A673 (cell line): ENCODE results near the gene ZNF571. TPM values are rescaled to one million over a fixed set of nuclear protein-coding genes. Genes with fewer than 3 reads are reported as not detected.

Experiments
- BruUV-seq: library from RNA; stranded (reverse); fragments of 400-500 nt; replicated peaks from 2 replicates; lab custom pipeline; 2021; lab: Mats Ljungman, UMichigan
- CTCF ChIA-PET: fragments of 300-600 bp; sonication (Branson Sonifier 250); formaldehyde crosslinking; loops from one replicate; lab custom pipeline; 2022; ENCODE audit warnings: antibody characterized with exemption; lab: Charles Lee
- POLR2A ChIA-PET: fragments of 300-600 bp; sonication (Branson Sonifier 250); formaldehyde crosslinking; loops from one replicate; lab custom pipeline; 2022; ENCODE audit warnings: antibody characterized with exemption; ENCODE audit not compliant: low non-redundant PET; lab: Charles Lee
- DNase-seq: peaks from one replicate; pipeline ENCODE4 v3.0.0-alpha.2; 2015; ENCODE audit warnings: low spot score
- H3K27ac ChIP-seq: fragments of 200-600 bp; sonication (generic); 2 replicates; pipeline ENCODE4 v1.5.1; 2016; ENCODE audit warnings: mixed run types, low read depth, mild to moderate bottlenecking, mixed read lengths, antibody characterized with exemption, low read length; ENCODE audit not compliant: poor library complexity, severe bottlenecking
- H3K27me3 ChIP-seq: fragments of 200-600 bp; sonication (generic); replicated peaks from 2 replicates; pipeline ENCODE4 v1.6.1; 2017; ENCODE audit warnings: mixed run types, low read depth, mild to moderate bottlenecking, mixed read lengths, antibody characterized with exemption, low read length; ENCODE audit not compliant: insufficient read depth, poor library complexity
- H3K36me3 ChIP-seq: fragments of 200-600 bp; sonication (generic); 2 replicates; pipeline ENCODE4 v1.6.1; 2016; ENCODE audit warnings: mixed run types, mild to moderate bottlenecking, mixed read lengths, antibody characterized with exemption, low read length; ENCODE audit not compliant: insufficient read depth, poor library complexity, severe bottlenecking
- H3K4me1 ChIP-seq: fragments of 200-600 bp; sonication (generic); 2 replicates; pipeline ENCODE4 v1.6.1; 2017; ENCODE audit warnings: mixed run types, mild to moderate bottlenecking, mixed read lengths, antibody characterized with exemption, low read length; ENCODE audit not compliant: insufficient read depth, poor library complexity, severe bottlenecking
- H3K4me3 ChIP-seq: fragments of 200-600 bp; sonication (generic); 2 replicates; pipeline ENCODE4 v1.5.1; 2016; ENCODE audit warnings: low read depth, mixed run types, mild to moderate bottlenecking, mixed read lengths, low read length; ENCODE audit not compliant: poor library complexity, severe bottlenecking
- H3K9me3 ChIP-seq: fragments of 200-600 bp; sonication (generic); 2 replicates; pipeline ENCODE4 v1.6.1; 2016; ENCODE audit warnings: mixed run types, low read depth, mild to moderate bottlenecking, mixed read lengths, antibody characterized with exemption, low read length; ENCODE audit not compliant: poor library complexity, severe bottlenecking
- EZH2 ChIP-seq: fragments of 200-600 bp; sonication (generic); IDR thresholded peaks from 2 replicates; pipeline ENCODE4 v1.6.1; 2017; ENCODE audit warnings: borderline replicate concordance, low read depth, mild to moderate bottlenecking, mixed read lengths, antibody characterized with exemption, low read length; ENCODE audit not compliant: poor library complexity, severe bottlenecking
- intact Hi-C: fragments of 100-400 bp; cut with micrococcal nuclease; formaldehyde crosslinking; loops from one replicate; pipeline ENCODE4 v1.10.0; 2022; ENCODE audit not compliant: unreplicated experiment
- total RNA-seq: library from RNA; stranded (reverse); gene quantifications from 2 replicates; pipeline ENCODE4 v1.2.3, GENCODE V29; 2021
- TF ChIP-seq, protein P1 (sequence below): fragments of 300-800, 200-600 bp; sonication (generic); conservative IDR thresholded peaks from 2 replicates; pipeline ENCODE4 v1.5.1; 2017; ENCODE audit warnings: low read depth, mild to moderate bottlenecking, antibody characterized with exemption, low read length, moderate library complexity, mixed read lengths

The ZNF571 gene
- total RNA-seq, 1 experiment from 2014 or later, result 3.9 TPM

DNA sequence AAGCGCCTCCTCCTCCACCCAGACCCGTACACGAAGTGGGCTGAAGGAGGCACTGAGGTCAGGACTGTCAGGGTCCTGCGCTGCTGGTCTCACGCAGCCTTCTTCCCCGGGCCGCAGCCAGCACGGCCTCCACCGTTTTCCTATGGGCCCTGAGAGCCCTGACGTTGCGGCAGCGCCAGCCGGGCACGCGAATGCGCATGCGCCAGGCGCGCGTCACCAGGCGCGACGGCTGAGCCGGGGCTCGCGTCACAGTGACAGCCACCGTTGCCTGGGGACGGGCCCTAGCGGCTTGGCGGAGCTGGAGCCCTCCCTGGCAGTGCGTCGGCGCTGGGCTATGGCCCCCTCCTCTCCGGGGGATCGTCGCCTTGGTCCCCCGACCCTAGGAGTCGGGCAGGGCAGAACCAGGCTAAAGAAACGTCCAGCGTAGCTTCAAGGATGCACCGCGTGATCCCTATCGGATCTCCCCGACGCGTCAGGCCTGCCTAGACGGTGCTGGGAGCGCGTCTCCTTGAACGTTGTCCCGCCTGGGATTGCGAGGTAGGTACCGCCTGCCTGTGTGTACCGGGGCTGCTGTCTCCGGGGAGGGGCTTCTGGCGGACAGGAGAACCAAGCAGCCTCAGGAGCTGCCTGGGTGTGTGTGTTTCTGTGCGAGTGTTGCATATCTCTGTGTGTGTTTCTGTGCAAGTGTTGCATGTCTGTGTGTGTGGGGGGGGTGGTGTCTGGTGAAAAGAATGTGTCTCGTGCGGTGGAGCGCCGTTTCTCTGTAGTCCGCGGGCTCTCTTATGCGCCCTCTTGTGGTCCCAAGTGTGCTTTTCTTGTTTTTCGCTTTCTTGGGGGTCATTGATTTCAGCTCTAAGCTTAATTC, 43.2 kb downstream of the ZNF571 start:
- intact Hi-C loops, result no loop called here
- H3K9me3 ChIP-seq, result peaks cover 58% of the 10 kb centered on the region
- BruUV-seq, result no TSS peak
- CTCF ChIA-PET, result interaction anchor here (0.7 kb wide), 1 partner anchor 367 kb away, joined by 4 read pairs; no protein-coding TSS in a partner anchor
- peak overlapping the region; percentile 55 for H3K4me3 ChIP-seq
- TF ChIP-seq, protein P1, sequence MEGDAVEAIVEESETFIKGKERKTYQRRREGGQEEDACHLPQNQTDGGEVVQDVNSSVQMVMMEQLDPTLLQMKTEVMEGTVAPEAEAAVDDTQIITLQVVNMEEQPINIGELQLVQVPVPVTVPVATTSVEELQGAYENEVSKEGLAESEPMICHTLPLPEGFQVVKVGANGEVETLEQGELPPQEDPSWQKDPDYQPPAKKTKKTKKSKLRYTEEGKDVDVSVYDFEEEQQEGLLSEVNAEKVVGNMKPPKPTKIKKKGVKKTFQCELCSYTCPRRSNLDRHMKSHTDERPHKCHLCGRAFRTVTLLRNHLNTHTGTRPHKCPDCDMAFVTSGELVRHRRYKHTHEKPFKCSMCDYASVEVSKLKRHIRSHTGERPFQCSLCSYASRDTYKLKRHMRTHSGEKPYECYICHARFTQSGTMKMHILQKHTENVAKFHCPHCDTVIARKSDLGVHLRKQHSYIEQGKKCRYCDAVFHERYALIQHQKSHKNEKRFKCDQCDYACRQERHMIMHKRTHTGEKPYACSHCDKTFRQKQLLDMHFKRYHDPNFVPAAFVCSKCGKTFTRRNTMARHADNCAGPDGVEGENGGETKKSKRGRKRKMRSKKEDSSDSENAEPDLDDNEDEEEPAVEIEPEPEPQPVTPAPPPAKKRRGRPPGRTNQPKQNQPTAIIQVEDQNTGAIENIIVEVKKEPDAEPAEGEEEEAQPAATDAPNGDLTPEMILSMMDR, result peak; percentile 65
- TF ChIP-seq EZH2, result no peak
- H3K36me3 ChIP-seq, result no peaks in the 10 kb centered on the region
- peak; percentile 69 for DNase-seq
- POLR2A ChIA-PET, result no interaction called here
- H3K27me3 ChIP-seq, result no peaks in the 10 kb centered on the region
- no peaks in the 10 kb centered on the region for H3K4me1 ChIP-seq
- peak overlapping the region; percentile 57 for H3K27ac ChIP-seq

DNA sequence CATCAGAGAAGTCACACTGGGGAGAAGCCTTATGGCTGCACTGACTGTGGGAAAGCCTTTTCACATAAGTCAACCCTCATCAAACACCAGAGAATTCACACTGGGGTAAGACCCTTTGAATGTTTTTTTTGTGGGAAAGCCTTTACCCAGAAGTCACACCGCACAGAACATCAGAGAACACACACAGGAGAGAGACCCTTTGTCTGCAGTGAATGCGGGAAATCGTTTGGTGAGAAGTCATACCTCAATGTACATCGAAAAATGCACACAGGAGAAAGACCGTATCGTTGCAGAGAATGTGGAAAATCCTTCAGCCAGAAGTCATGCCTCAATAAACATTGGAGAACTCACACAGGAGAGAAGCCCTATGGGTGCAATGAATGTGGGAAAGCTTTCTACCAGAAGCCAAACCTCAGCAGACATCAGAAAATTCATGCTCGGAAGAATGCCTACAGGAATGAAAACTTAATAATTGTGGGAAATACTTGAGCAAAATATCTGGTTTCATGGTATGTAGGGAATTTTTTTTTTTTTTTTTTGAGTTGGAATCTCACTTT, 57.1 kb downstream of the ZNF571 start:
- intact Hi-C loops, result no loop called here
- CTCF ChIA-PET, result no interaction called here

DNA sequence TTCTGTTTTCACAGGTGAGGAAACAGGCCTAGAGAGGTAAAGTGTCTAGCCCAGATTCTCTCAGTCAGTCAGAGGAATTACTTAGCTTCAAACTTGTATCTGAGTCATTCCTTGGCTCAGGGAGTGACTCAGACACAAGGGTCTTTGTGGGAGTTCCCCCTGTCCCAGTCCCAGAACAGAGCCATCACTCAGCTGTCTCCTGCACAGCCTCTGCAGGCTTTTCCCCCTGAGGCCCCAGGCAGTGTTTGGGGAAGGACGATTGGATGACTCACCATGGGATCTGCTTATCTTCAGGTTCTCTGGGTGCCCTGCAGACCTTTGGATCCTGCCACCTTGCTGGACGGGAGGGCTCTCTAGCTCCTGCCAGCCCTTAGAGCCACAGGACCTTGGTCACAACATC, 74.7 kb downstream of the ZNF571 start:
- no TSS peak for BruUV-seq
- POLR2A ChIA-PET, result no interaction called here
- Histone ChIP-seq H3K27ac (no peak overlapping the region), H3K36me3 (no peaks in the 10 kb centered on the region), H3K4me1 (no peaks in the 10 kb centered on the region), H3K9me3 (peaks cover 19% of the 10 kb centered on the region), H3K4me3 (no peak overlapping the region), H3K27me3 (no peaks in the 10 kb centered on the region)
- no peak for DNase-seq
- CTCF ChIA-PET, result no interaction called here
- no peak for TF ChIP-seq EZH2
- TF ChIP-seq, protein P1, result no peak
- intact Hi-C loops, result no loop called here

More for the DNA sequence above, 57.1 kb downstream of the ZNF571 start:
- peaks cover 42% of the 10 kb centered on the region for H3K9me3 ChIP-seq
- H3K36me3 ChIP-seq, result no peaks in the 10 kb centered on the region
- no peak overlapping the region for H3K27ac ChIP-seq
- no peak for DNase-seq
- POLR2A ChIA-PET, result no interaction called here
- TF ChIP-seq, protein P1, result no peak
- no peak for TF ChIP-seq EZH2
- H3K4me1 ChIP-seq, result no peaks in the 10 kb centered on the region
- no TSS peak for BruUV-seq
- H3K27me3 ChIP-seq, result no peaks in the 10 kb centered on the region
- H3K4me3 ChIP-seq, result no peak overlapping the region

Other genes with a start within 250 kb of the ZNF571 start
- 5.2 and 5.8 TPM in 2 replicates for gene ZNF527, start 223.7 kb downstream of the ZNF571 start, total RNA-seq
- 7.1 and 9.5 TPM in 2 replicates for gene ZNF569, start 127.3 kb downstream of the ZNF571 start, total RNA-seq
- 5.0 and 5.4 TPM in 2 replicates for gene ZNF570, start 125.4 kb downstream of the ZNF571 start, total RNA-seq
- gene ZNF793, start 87.9 kb downstream of the ZNF571 start, total RNA-seq, result 0.83 and 1.2 TPM in 2 replicates
- 0.24 and 0.59 TPM in 2 replicates for gene ZNF540, start 84 bp upstream of the ZNF571 start, total RNA-seq
- gene ZFP30, start 60.7 kb upstream of the ZNF571 start, total RNA-seq, result 15.2 and 17.5 TPM in 2 replicates
- 11.1 and 12.1 TPM in 2 replicates for gene ZNF607, start 125.0 kb upstream of the ZNF571 start, total RNA-seq
- 5.0 and 8.7 TPM in 2 replicates for gene ZNF573, start 184.8 kb upstream of the ZNF571 start, total RNA-seq